Keratinocyte (primary cell): ENCODE results near the gene SYNPR. TPM values are rescaled to one million over a fixed set of nuclear protein-coding genes. Genes with fewer than 3 reads are reported as not detected.

Source experiments
- DNase-seq: peaks from one replicate; pipeline ENCODE4 v3.0.0-alpha.2; 2011; ENCODE audit warnings: low read depth, missing footprints, low spot score
- FAIRE-seq: peaks from 2 replicates; lab custom pipeline; 2011; peaks lifted over from hg19 to GRCh38; lab: Jason Lieb, UNC
- H2AFZ ChIP-seq: 2 replicates; pipeline ENCODE4 v1.6.0; 2012; ENCODE audit warnings: low read length, control low read depth, inconsistent platforms; ENCODE audit not compliant: control insufficient read depth
- H3K27ac ChIP-seq: 2 replicates; pipeline ENCODE4 v1.5.1; 2011; ENCODE audit warnings: low read length; ENCODE audit not compliant: control insufficient read depth, insufficient read depth
- H3K27me3 ChIP-seq: 3 replicates; pipeline ENCODE4 v1.6.0; 2011; ENCODE audit warnings: low read length; ENCODE audit not compliant: control insufficient read depth, insufficient read depth; ENCODE audit errors: extremely low read depth
- H3K36me3 ChIP-seq, 2 experiments: 2 replicates in 1 of 2; 3 replicates in 1 of 2; pipeline ENCODE4 v1.5.1; 2011; ENCODE audit warnings: low read length in 2 of 2, mild to moderate bottlenecking in 1 of 2; ENCODE audit not compliant: control insufficient read depth in 2 of 2, insufficient read depth in 2 of 2; ENCODE audit errors: extremely low read depth in 1 of 2
- H3K4me1 ChIP-seq: 3 replicates; pipeline ENCODE4 v1.5.1; 2011; ENCODE audit warnings: low read length; ENCODE audit not compliant: control insufficient read depth, insufficient read depth; ENCODE audit errors: extremely low read depth
- H3K4me2 ChIP-seq: 3 replicates; pipeline ENCODE4 v1.6.0; 2011; ENCODE audit warnings: low read depth, low read length; ENCODE audit not compliant: control insufficient read depth, insufficient read depth; ENCODE audit errors: extremely low read depth
- H3K4me3 ChIP-seq, 3 experiments: fragments of 200-600 bp in 1 of 3; sonication (generic) in 1 of 3; 2 replicates in 2 of 3; 3 replicates in 1 of 3; pipeline ENCODE4 v1.5.1; 2011 to 2016; ENCODE audit warnings: low read length in 3 of 3, mild to moderate bottlenecking in 3 of 3, control low read depth in 2 of 3, inconsistent platforms in 1 of 3, low read depth in 1 of 3, mixed read lengths in 1 of 3, mixed run types in 1 of 3, moderate library complexity in 1 of 3; ENCODE audit not compliant: control insufficient read depth in 2 of 3, insufficient read depth in 2 of 3; ENCODE audit errors: extremely low read depth in 1 of 3
- H3K79me2 ChIP-seq: 2 replicates; pipeline ENCODE4 v1.6.0; 2012; ENCODE audit warnings: low read length; ENCODE audit not compliant: control insufficient read depth, insufficient read depth
- H3K9ac ChIP-seq: 3 replicates; pipeline ENCODE4 v1.6.0; 2011; ENCODE audit warnings: low read length; ENCODE audit not compliant: control insufficient read depth, insufficient read depth; ENCODE audit errors: extremely low read depth
- H3K9me1 ChIP-seq: 3 replicates; pipeline ENCODE4 v1.6.0; 2011; ENCODE audit warnings: low read length; ENCODE audit not compliant: control insufficient read depth, insufficient read depth; ENCODE audit errors: extremely low read depth
- H3K9me3 ChIP-seq: 2 replicates; pipeline ENCODE4 v1.5.1; 2012; ENCODE audit warnings: low read depth, low read length; ENCODE audit not compliant: control insufficient read depth
- H4K20me1 ChIP-seq: 3 replicates; pipeline ENCODE4 v1.6.0; 2011; ENCODE audit warnings: low read length; ENCODE audit not compliant: control insufficient read depth, insufficient read depth; ENCODE audit errors: extremely low read depth
- CTCF ChIP-seq, 3 experiments: IDR thresholded peaks in 1 of 3; conservative IDR thresholded peaks in 1 of 3; optimal IDR thresholded peaks in 1 of 3; 2 replicates in 2 of 3; 3 replicates in 1 of 3; pipeline versions ENCODE3 to v1.5.1; 2011; ENCODE audit warnings: low read length in 3 of 3, mild to moderate bottlenecking in 3 of 3, moderate library complexity in 2 of 3, control low read depth in 1 of 3, inconsistent platforms in 1 of 3; ENCODE audit not compliant: insufficient read depth in 2 of 3; ENCODE audit errors: extremely low read depth in 1 of 3
- EZH2 ChIP-seq: IDR thresholded peaks from one replicate; pipeline ENCODE4 v1.6.1; 2012; ENCODE audit warnings: inconsistent platforms, mild to moderate bottlenecking, low read length, moderate library complexity
- dilution Hi-C: fragments of 300-500 bp; cut with MboI; formaldehyde crosslinking; loops from one replicate; pipeline ENCODE4 v1.7.0; 2020; ENCODE audit warnings: low sequenced_read_pairs; ENCODE audit not compliant: extremely low pct_ligation_motif_present
- polyA plus RNA-seq, 5 experiments: library from polyadenylated mRNA; depleted of rRNA in 3 of 5; stranded (reverse) in 3 of 5; stranded (forward) in 1 of 5; unstranded in 1 of 5; fragments of >200 nt; gene quantifications; 1 replicate in 1 of 5; 2 replicates in 3 of 5; 3 replicates in 1 of 5; pipeline versions ENCODE4 v1.2.1 to v1.2.3, GENCODE V29; 2011 to 2012; ENCODE audit warnings: missing spikeins in 2 of 5, low read depth in 1 of 5, low replicate concordance in 1 of 5

SYNPR gene
- polyA plus RNA-seq, 1 donor (not counting 4 experiments of a cell fraction or from before 2014, with no cell fraction given), result not detected

- H3K4me2 ChIP-seq, result no peak overlapping the region
- no peak overlapping the region for H3K4me3 ChIP-seq
- dilution Hi-C loops, result no loop called here
- H3K9me1 ChIP-seq, result no peaks in the 10 kb centered on the region
- FAIRE-seq (no peak), DNase-seq (no peak)
- no peak overlapping the region for H3K9ac ChIP-seq
- H4K20me1 ChIP-seq, result no peaks in the 10 kb centered on the region
- no peaks in the 10 kb centered on the region for H3K4me1 ChIP-seq
- no peaks in the 10 kb centered on the region for H3K9me3 ChIP-seq
- no peaks in the 10 kb centered on the region for H3K36me3 ChIP-seq
- H2AFZ ChIP-seq, result no peak overlapping the region
- H3K27ac ChIP-seq, result no peak overlapping the region
- no peaks in the 10 kb centered on the region for H3K79me2 ChIP-seq
- TF ChIP-seq EZH2 (no peak), CTCF (optimal IDR thresholded peaks at IDR 0.05 in 1 of 3, IDR thresholded peaks at IDR 0.05 in 1 of 3, conservative IDR thresholded peaks at IDR 0.05 in 1 of 3; ENCODE audit: extremely low read depth in 1 of 3, insufficient read depth in 2 of 3, low read length in 3 of 3) (no peak)
- H3K27me3 ChIP-seq, result no peaks in the 10 kb centered on the region
These were observed 151.8 kb downstream of the SYNPR start for GRCh38 chr3:63429905-63430304.

- FAIRE-seq, result no peak
- no peak for TF ChIP-seq EZH2
- no peak for TF ChIP-seq CTCF (optimal IDR thresholded peaks at IDR 0.05 in 1 of 3, IDR thresholded peaks at IDR 0.05 in 1 of 3, conservative IDR thresholded peaks at IDR 0.05 in 1 of 3; ENCODE audit: extremely low read depth in 1 of 3, insufficient read depth in 2 of 3, low read length in 3 of 3)
These were observed 152.8 kb downstream of the SYNPR start for GRCh38 chr3:63430875-63431274.

More at GRCh38 chr3:63430875-63431274, 152.8 kb downstream of the SYNPR start:
- dilution Hi-C loops, result no loop called here
- no peaks in the 10 kb centered on the region for H3K4me1 ChIP-seq
- no peaks in the 10 kb centered on the region for H4K20me1 ChIP-seq
- no peaks in the 10 kb centered on the region for H3K79me2 ChIP-seq
- H3K9ac ChIP-seq, result no peak overlapping the region
- no peak for DNase-seq
- no peaks in the 10 kb centered on the region for H3K9me3 ChIP-seq
- no peaks in the 10 kb centered on the region for H3K27me3 ChIP-seq
- no peaks in the 10 kb centered on the region for H3K9me1 ChIP-seq
- no peak overlapping the region for H3K4me3 ChIP-seq
- H3K27ac ChIP-seq, result no peak overlapping the region
- no peaks in the 10 kb centered on the region for H3K36me3 ChIP-seq
- no peak overlapping the region for H3K4me2 ChIP-seq
- no peak overlapping the region for H2AFZ ChIP-seq
